ENCODE results near the gene RASGRP3. TPM values are rescaled to one million over a fixed set of nuclear protein-coding genes. Genes with fewer than 3 reads are reported as not detected.

Gene RASGRP3
- total and polyA plus RNA-seq, 9 of the 15 experiments (the other 6 are each of a cell fraction or from before 2014, with no cell fraction given), result 0.18 to 1.7 (median 1.2) TPM

DNA sequence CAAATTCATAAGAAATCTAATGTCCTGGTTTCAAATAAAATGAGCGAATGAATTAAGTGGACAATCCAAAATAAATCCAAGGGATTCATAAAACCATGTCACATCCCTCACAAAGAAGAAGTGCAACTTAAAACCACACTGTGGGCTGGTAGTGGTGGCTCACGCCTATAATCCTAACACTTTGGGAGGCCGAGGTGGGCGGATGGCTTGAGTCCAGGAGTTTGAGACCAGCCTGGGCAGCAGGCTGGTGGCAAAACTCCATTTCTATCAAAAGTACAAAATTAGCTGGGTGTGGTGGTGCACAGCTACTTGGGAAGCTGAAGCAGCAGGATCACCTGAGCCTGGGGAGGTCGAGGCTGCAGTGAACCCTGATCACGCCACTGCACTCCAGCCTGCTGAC, 97.2 kb downstream of the RASGRP3 start:
- H3K9me3 ChIP-seq (replicated peaks; ENCODE audit: control insufficient read depth, insufficient read depth, low read depth, low read length), result no peaks in the 10 kb centered on the region
- ATAC-seq, result no peak
- in situ Hi-C loops (cut with MboI) (no loop called here), intact Hi-C loops (cut with micrococcal nuclease) (no loop called here)
- H3K79me2 ChIP-seq (ENCODE audit: control insufficient read depth, insufficient read depth, low read length), result no peaks in the 10 kb centered on the region
- H3K4me2 ChIP-seq (ENCODE audit: insufficient read depth, low read length), result no peak overlapping the region
- no peaks in the 10 kb centered on the region for H4K20me1 ChIP-seq (replicated peaks; ENCODE audit: control insufficient read depth, insufficient read depth, low read length)
- no peak for FAIRE-seq
- H3K9me1 ChIP-seq (ENCODE audit: control insufficient read depth, insufficient read depth, low read length), result no peaks in the 10 kb centered on the region
- no peaks in the 10 kb centered on the region; a peak in 1 of 5 replicates for H3K27me3 ChIP-seq (ENCODE audit: control insufficient read depth in 2 of 2, insufficient read depth in 2 of 2, low read length in 2 of 2)
- BruUV-seq (replicated peaks), result no TSS peak
- 8% methylated on average over 6 of the region's 6 CpGs for WGBS (ENCODE audit: insufficient coverage, low coverage, missing lambda C conversion rate)
- no peaks in the 10 kb centered on the region for H3K4me1 ChIP-seq (replicated peaks in 1 of 2; ENCODE audit: control insufficient read depth in 2 of 2, insufficient read depth in 2 of 2, low read length in 2 of 2)
- H3K27ac ChIP-seq (ENCODE audit: extremely low read depth, low read depth, low read length), result no peak overlapping the region
- no peak overlapping the region for H3K4me3 ChIP-seq
- H3K36me3 ChIP-seq (ENCODE audit: control insufficient read depth, insufficient read depth, low read length), result no peaks in the 10 kb centered on the region
- POLR2A ChIA-PET, result interaction anchor here (1.0 kb wide), 1 partner anchor 9 kb away, joined by 3 read pairs; no protein-coding TSS in a partner anchor
- no peak for TF ChIP-seq STAG1 (CRISPR knock-in tag; IDR thresholded peaks at IDR 0.05; ENCODE audit: borderline replicate concordance)
- TF ChIP-seq NCOA6 (IDR thresholded peaks at IDR 0.05), result no peak
- no peak for TF ChIP-seq MTA3 (IDR thresholded peaks at IDR 0.05; ENCODE audit: borderline replicate concordance)
- no peak for TF ChIP-seq MECOM (CRISPR knock-in tag; IDR thresholded peaks at IDR 0.05)
- TF ChIP-seq SREBF1 (IDR thresholded peaks at IDR 0.05; ENCODE audit: borderline replicate concordance, low read depth, low read length), result no peak
- no peak for TF ChIP-seq NCOR1 (IDR thresholded peaks at IDR 0.05)
- no peak for TF ChIP-seq NUFIP1 (IDR thresholded peaks at IDR 0.05; ENCODE audit: partially characterized antibody)
- TF ChIP-seq STAT5B (CRISPR knock-in tag; IDR thresholded peaks at IDR 0.05), result no peak
- TF ChIP-seq, protein P1, sequence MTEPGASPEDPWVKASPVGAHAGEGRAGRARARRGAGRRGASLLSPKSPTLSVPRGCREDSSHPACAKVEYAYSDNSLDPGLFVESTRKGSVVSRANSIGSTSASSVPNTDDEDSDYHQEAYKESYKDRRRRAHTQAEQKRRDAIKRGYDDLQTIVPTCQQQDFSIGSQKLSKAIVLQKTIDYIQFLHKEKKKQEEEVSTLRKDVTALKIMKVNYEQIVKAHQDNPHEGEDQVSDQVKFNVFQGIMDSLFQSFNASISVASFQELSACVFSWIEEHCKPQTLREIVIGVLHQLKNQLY (CRISPR knock-in tag; conservative IDR thresholded peaks at IDR 0.05), result no peak
- no peak for TF ChIP-seq MBD2 (IDR thresholded peaks at IDR 0.05; ENCODE audit: borderline replicate concordance, low read depth)
- TF ChIP-seq ZNF316 (IDR thresholded peaks at IDR 0.05), result no peak
- no peak for TF ChIP-seq SIN3B (IDR thresholded peaks at IDR 0.05; ENCODE audit: low read depth)
- TF ChIP-seq, protein P2, sequence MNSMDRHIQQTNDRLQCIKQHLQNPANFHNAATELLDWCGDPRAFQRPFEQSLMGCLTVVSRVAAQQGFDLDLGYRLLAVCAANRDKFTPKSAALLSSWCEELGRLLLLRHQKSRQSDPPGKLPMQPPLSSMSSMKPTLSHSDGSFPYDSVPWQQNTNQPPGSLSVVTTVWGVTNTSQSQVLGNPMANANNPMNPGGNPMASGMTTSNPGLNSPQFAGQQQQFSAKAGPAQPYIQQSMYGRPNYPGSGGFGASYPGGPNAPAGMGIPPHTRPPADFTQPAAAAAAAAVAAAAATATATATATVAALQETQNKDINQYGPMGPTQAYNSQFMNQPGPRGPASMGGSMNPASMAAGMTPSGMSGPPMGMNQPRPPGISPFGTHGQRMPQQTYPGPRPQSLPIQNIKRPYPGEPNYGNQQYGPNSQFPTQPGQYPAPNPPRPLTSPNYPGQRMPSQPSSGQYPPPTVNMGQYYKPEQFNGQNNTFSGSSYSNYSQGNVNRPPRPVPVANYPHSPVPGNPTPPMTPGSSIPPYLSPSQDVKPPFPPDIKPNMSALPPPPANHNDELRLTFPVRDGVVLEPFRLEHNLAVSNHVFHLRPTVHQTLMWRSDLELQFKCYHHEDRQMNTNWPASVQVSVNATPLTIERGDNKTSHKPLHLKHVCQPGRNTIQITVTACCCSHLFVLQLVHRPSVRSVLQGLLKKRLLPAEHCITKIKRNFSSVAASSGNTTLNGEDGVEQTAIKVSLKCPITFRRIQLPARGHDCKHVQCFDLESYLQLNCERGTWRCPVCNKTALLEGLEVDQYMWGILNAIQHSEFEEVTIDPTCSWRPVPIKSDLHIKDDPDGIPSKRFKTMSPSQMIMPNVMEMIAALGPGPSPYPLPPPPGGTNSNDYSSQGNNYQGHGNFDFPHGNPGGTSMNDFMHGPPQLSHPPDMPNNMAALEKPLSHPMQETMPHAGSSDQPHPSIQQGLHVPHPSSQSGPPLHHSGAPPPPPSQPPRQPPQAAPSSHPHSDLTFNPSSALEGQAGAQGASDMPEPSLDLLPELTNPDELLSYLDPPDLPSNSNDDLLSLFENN (IDR thresholded peaks at IDR 0.05; ENCODE audit: low read depth in 2 of 2, low read length in 2 of 2), result no peak
- no peak for TF ChIP-seq TBP (optimal IDR thresholded peaks at IDR 0.05; ENCODE audit: low read depth, low read length)
- no peak for TF ChIP-seq SLC30A9 (CRISPR knock-in tag; IDR thresholded peaks at IDR 0.05)
- H2AFZ ChIP-seq (ENCODE audit: low read depth, low read length), result no peak overlapping the region
- H3K9ac ChIP-seq (ENCODE audit: insufficient read depth in 1 of 2, low read depth in 2 of 2, low read length in 2 of 2), result no peak overlapping the region
- CTCF ChIA-PET (ENCODE audit: low intra/inter-chr PET ratio), result no interaction called here
- DNase-seq (ENCODE audit: extremely low read depth in 1 of 4, low spot score in 3 of 4), result no peak

Measured in K562 (cell line).